WTC11 (cell line): ENCODE results near the gene ADGRB3. TPM values are rescaled to one million over a fixed set of nuclear protein-coding genes. Genes with fewer than 3 reads are reported as not detected.

Experiments
- ATAC-seq: fragments of 200-7000 bp; cut with Tn5 transposase; 2 replicates; pipeline ENCODE4 v1.10.0; 2021; ENCODE audit warnings: mild to moderate bottlenecking, moderate library complexity
- CTCF ChIA-PET: fragments of 300-600 bp; sonication (Branson Sonifier 250); formaldehyde crosslinking; loops from one replicate; lab custom pipeline; 2021; ENCODE audit warnings: antibody characterized with exemption; lab: Charles Lee
- POLR2A ChIA-PET: fragments of 350-600 bp; sonication (Branson Sonifier 250); formaldehyde crosslinking; loops from one replicate; lab custom pipeline; 2021; ENCODE audit warnings: antibody characterized with exemption; lab: Charles Lee
- DNase-seq: peaks from one replicate; pipeline ENCODE4 v3.0.0; 2021; ENCODE audit warnings: low spot score
- H3K27ac Mint-ChIP-seq: 2 replicates; pipeline ENCODE4 v1.8.0; 2021; ENCODE audit warnings: mixed read lengths
- H3K27me3 Mint-ChIP-seq: 2 replicates; pipeline ENCODE4 v1.8.0; 2021; ENCODE audit warnings: low read depth, mild to moderate bottlenecking, moderate library complexity, mixed read lengths
- H3K36me3 Mint-ChIP-seq: 2 replicates; pipeline ENCODE4 v1.8.0; 2021; ENCODE audit warnings: mixed read lengths
- H3K4me1 Mint-ChIP-seq: 2 replicates; pipeline ENCODE4 v1.8.0; 2022; ENCODE audit warnings: mixed read lengths
- H3K4me3 Mint-ChIP-seq: 2 replicates; pipeline ENCODE4 v1.8.0; 2021; ENCODE audit warnings: mild to moderate bottlenecking, moderate library complexity, mixed read lengths
- H3K9me3 Mint-ChIP-seq: 2 replicates; pipeline ENCODE4 v1.8.0; 2021; ENCODE audit warnings: mixed read lengths
- ELF4 ChIP-seq: sonication (generic); formaldehyde crosslinking; IDR thresholded peaks from 2 replicates; pipeline ENCODE4 v1.8.1; 2022; ENCODE audit warnings: low read depth, mild to moderate bottlenecking, moderate library complexity, missing genetic modification reagents
- FOXK1 ChIP-seq: sonication (generic); formaldehyde crosslinking; IDR thresholded peaks from 2 replicates; pipeline ENCODE4 v1.8.0; 2022; ENCODE audit warnings: mild to moderate bottlenecking, moderate library complexity, missing genetic modification reagents
- HMGA2 ChIP-seq: fragments of 250-450 bp; sonication (Bioruptor Pico); IDR thresholded peaks from 2 replicates; pipeline ENCODE4 v1.4.0; 2021; ENCODE audit warnings: mild to moderate bottlenecking, moderate library complexity
- IRF2 ChIP-seq: sonication (generic); formaldehyde crosslinking; IDR thresholded peaks from 2 replicates; pipeline ENCODE4 v1.8.0; 2022; ENCODE audit warnings: low read depth, missing genetic modification reagents, borderline replicate concordance
- NR2C2 ChIP-seq: sonication (generic); formaldehyde crosslinking; IDR thresholded peaks from 2 replicates; pipeline ENCODE4 v1.8.0; 2022; ENCODE audit warnings: mild to moderate bottlenecking, missing genetic modification reagents
- RELA ChIP-seq: sonication (generic); formaldehyde crosslinking; IDR thresholded peaks from 2 replicates; pipeline ENCODE4 v1.8.1; 2022; ENCODE audit warnings: missing genetic modification reagents, mild to moderate bottlenecking, borderline replicate concordance
- RORB ChIP-seq: fragments of 250-450 bp; sonication (Bioruptor Pico); IDR thresholded peaks from 2 replicates; pipeline ENCODE4 v1.9.0; 2021; ENCODE audit warnings: mild to moderate bottlenecking
- SOX15 ChIP-seq: fragments of 250-450 bp; sonication (Bioruptor Pico); IDR thresholded peaks from 2 replicates; pipeline ENCODE4 v1.9.0; 2021; ENCODE audit warnings: mild to moderate bottlenecking
- TCF7 ChIP-seq: sonication (generic); formaldehyde crosslinking; IDR thresholded peaks from 2 replicates; pipeline ENCODE4 v1.8.0; 2022; ENCODE audit warnings: mild to moderate bottlenecking, low read depth, missing genetic modification reagents, moderate library complexity
- ZNF219 ChIP-seq: sonication (generic); formaldehyde crosslinking; IDR thresholded peaks from 2 replicates; pipeline ENCODE4 v1.8.0; 2023; ENCODE audit warnings: missing genetic modification reagents, mild to moderate bottlenecking, borderline replicate concordance
- total RNA-seq: library from RNA; stranded (reverse); gene quantifications from 3 replicates; pipeline ENCODE4 v1.2.3, GENCODE V29; 2021
- TF ChIP-seq, protein P1 (sequence below): sonication (generic); formaldehyde crosslinking; IDR thresholded peaks from 2 replicates; pipeline ENCODE4 v1.8.1; 2023; ENCODE audit warnings: mild to moderate bottlenecking, missing genetic modification reagents, borderline replicate concordance
- TF ChIP-seq, protein P2 (sequence below): fragments of 250-450 bp; sonication (Bioruptor Pico); IDR thresholded peaks from 2 replicates; pipeline ENCODE4 v1.9.0; 2021; ENCODE audit warnings: moderate library complexity, mild to moderate bottlenecking, inconsistent platforms, borderline replicate concordance
- TF ChIP-seq, protein P3 (sequence below): sonication (generic); formaldehyde crosslinking; IDR thresholded peaks from 2 replicates; pipeline ENCODE4 v1.8.0; 2022; ENCODE audit warnings: missing genetic modification reagents
- TF ChIP-seq, protein P4 (sequence below): sonication (generic); formaldehyde crosslinking; IDR thresholded peaks from 2 replicates; pipeline ENCODE4 v1.8.0; 2022; ENCODE audit warnings: mild to moderate bottlenecking, missing genetic modification reagents
- TF ChIP-seq, protein P5 (sequence below): sonication (generic); formaldehyde crosslinking; IDR thresholded peaks from 2 replicates; pipeline ENCODE4 v1.8.0; 2023; ENCODE audit warnings: missing genetic modification reagents, mild to moderate bottlenecking, borderline replicate concordance
- TF ChIP-seq, protein P6 (sequence below): sonication (generic); formaldehyde crosslinking; conservative IDR thresholded peaks from 2 replicates; pipeline ENCODE4 v1.8.1; 2023; ENCODE audit warnings: mild to moderate bottlenecking, low read depth, missing genetic modification reagents, moderate library complexity

Gene ADGRB3
- total RNA-seq, 1 experiment from 2014 or later = 1.9 TPM

DNA sequence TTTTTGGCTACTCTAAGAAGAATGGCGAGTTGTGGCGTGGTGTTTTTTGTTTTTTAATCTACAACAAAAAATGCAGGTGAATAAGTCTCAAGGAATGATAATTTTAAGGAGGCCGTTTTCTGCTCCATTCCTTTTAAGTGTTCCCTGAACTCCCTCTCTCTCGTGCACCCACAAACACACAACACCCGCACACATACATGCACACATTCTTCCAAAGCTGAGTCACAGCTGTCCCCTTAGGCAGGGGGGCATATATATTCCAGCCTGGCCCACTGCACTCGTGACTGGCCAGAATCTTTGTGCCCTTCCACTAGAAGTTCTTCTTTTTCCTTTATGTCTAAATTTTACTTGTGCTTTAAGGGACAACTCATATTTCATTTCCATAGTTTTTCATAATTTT is 756.0 kb downstream of the ADGRB3 start:
- Mint-ChIP-seq H3K27me3 (no peaks in the 10 kb centered on the region), H3K4me1 (peaks cover 4% of the 10 kb centered on the region), H3K27ac (no peak overlapping the region), H3K9me3 (no peaks in the 10 kb centered on the region), H3K4me3 (no peak overlapping the region), H3K36me3 (no peaks in the 10 kb centered on the region)
- DNase-seq (no peak), ATAC-seq (no peak)
- TF ChIP-seq NR2C2 (CRISPR knock-in tag) = no peak
- TF ChIP-seq HMGA2 = no peak
- no peak for TF ChIP-seq RORB
- no peak for TF ChIP-seq TCF7 (CRISPR knock-in tag)
- no peak for TF ChIP-seq ELF4 (CRISPR knock-in tag)
- TF ChIP-seq, protein P1, sequence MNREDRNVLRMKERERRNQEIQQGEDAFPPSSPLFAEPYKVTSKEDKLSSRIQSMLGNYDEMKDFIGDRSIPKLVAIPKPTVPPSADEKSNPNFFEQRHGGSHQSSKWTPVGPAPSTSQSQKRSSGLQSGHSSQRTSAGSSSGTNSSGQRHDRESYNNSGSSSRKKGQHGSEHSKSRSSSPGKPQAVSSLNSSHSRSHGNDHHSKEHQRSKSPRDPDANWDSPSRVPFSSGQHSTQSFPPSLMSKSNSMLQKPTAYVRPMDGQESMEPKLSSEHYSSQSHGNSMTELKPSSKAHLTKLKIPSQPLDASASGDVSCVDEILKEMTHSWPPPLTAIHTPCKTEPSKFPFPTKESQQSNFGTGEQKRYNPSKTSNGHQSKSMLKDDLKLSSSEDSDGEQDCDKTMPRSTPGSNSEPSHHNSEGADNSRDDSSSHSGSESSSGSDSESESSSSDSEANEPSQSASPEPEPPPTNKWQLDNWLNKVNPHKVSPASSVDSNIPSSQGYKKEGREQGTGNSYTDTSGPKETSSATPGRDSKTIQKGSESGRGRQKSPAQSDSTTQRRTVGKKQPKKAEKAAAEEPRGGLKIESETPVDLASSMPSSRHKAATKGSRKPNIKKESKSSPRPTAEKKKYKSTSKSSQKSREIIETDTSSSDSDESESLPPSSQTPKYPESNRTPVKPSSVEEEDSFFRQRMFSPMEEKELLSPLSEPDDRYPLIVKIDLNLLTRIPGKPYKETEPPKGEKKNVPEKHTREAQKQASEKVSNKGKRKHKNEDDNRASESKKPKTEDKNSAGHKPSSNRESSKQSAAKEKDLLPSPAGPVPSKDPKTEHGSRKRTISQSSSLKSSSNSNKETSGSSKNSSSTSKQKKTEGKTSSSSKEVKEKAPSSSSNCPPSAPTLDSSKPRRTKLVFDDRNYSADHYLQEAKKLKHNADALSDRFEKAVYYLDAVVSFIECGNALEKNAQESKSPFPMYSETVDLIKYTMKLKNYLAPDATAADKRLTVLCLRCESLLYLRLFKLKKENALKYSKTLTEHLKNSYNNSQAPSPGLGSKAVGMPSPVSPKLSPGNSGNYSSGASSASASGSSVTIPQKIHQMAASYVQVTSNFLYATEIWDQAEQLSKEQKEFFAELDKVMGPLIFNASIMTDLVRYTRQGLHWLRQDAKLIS (CRISPR knock-in tag) = no peak
- no peak for TF ChIP-seq IRF2
- no peak for TF ChIP-seq ZNF219 (CRISPR knock-in tag)
- no peak for TF ChIP-seq FOXK1
- TF ChIP-seq, protein P2, sequence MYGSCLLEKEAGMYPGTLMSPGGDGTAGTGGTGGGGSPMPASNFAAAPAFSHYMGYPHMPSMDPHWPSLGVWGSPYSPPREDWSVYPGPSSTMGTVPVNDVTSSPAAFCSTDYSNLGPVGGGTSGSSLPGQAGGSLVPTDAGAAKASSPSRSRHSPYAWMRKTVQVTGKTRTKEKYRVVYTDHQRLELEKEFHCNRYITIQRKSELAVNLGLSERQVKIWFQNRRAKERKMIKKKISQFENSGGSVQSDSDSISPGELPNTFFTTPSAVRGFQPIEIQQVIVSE (CRISPR knock-in tag) = no peak
- TF ChIP-seq, protein P3, sequence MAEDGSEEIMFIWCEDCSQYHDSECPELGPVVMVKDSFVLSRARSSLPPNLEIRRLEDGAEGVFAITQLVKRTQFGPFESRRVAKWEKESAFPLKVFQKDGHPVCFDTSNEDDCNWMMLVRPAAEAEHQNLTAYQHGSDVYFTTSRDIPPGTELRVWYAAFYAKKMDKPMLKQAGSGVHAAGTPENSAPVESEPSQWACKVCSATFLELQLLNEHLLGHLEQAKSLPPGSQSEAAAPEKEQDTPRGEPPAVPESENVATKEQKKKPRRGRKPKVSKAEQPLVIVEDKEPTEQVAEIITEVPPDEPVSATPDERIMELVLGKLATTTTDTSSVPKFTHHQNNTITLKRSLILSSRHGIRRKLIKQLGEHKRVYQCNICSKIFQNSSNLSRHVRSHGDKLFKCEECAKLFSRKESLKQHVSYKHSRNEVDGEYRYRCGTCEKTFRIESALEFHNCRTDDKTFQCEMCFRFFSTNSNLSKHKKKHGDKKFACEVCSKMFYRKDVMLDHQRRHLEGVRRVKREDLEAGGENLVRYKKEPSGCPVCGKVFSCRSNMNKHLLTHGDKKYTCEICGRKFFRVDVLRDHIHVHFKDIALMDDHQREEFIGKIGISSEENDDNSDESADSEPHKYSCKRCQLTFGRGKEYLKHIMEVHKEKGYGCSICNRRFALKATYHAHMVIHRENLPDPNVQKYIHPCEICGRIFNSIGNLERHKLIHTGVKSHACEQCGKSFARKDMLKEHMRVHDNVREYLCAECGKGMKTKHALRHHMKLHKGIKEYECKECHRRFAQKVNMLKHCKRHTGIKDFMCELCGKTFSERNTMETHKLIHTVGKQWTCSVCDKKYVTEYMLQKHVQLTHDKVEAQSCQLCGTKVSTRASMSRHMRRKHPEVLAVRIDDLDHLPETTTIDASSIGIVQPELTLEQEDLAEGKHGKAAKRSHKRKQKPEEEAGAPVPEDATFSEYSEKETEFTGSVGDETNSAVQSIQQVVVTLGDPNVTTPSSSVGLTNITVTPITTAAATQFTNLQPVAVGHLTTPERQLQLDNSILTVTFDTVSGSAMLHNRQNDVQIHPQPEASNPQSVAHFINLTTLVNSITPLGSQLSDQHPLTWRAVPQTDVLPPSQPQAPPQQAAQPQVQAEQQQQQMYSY = no peak
- TF ChIP-seq, protein P4, sequence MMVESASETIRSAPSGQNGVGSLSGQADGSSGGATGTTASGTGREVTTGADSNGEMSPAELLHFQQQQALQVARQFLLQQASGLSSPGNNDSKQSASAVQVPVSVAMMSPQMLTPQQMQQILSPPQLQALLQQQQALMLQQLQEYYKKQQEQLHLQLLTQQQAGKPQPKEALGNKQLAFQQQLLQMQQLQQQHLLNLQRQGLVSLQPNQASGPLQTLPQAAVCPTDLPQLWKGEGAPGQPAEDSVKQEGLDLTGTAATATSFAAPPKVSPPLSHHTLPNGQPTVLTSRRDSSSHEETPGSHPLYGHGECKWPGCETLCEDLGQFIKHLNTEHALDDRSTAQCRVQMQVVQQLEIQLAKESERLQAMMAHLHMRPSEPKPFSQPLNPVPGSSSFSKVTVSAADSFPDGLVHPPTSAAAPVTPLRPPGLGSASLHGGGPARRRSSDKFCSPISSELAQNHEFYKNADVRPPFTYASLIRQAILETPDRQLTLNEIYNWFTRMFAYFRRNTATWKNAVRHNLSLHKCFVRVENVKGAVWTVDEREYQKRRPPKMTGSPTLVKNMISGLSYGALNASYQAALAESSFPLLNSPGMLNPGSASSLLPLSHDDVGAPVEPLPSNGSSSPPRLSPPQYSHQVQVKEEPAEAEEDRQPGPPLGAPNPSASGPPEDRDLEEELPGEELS (CRISPR knock-in tag) = no peak
- ChIA-PET POLR2A (no interaction called here), CTCF (no interaction called here)

DNA sequence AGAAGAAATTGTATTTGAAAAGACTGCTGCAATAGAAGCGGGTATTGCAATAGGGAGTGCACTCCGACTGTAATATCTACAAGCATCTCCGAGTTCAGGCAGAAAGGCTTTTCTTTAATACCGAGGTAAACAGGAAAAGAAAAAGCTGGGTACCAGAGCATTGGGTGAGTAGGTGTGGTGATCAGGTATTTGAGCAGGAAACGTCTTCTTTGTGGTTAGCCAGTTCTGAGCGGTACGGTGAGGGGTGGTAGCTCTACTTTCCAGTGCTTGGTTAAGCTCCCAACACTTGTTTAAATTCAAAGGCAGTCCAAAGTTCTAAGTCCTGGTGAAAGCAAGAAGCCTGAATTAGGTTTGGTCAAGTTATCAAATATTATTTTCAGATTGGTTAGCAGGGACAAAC is 757.7 kb downstream of the ADGRB3 start:
- Mint-ChIP-seq H3K4me3 (no peak overlapping the region), H3K4me1 (peaks cover 4% of the 10 kb centered on the region), H3K27ac (no peak overlapping the region), H3K27me3 (no peaks in the 10 kb centered on the region), H3K9me3 (no peaks in the 10 kb centered on the region), H3K36me3 (no peaks in the 10 kb centered on the region)
- ATAC-seq (no peak), DNase-seq (no peak)
- CTCF ChIA-PET = no interaction called here
- POLR2A ChIA-PET = no interaction called here
- no peak for TF ChIP-seq NR2C2 (CRISPR knock-in tag)
- no peak for TF ChIP-seq SOX15
- TF ChIP-seq, protein P5, sequence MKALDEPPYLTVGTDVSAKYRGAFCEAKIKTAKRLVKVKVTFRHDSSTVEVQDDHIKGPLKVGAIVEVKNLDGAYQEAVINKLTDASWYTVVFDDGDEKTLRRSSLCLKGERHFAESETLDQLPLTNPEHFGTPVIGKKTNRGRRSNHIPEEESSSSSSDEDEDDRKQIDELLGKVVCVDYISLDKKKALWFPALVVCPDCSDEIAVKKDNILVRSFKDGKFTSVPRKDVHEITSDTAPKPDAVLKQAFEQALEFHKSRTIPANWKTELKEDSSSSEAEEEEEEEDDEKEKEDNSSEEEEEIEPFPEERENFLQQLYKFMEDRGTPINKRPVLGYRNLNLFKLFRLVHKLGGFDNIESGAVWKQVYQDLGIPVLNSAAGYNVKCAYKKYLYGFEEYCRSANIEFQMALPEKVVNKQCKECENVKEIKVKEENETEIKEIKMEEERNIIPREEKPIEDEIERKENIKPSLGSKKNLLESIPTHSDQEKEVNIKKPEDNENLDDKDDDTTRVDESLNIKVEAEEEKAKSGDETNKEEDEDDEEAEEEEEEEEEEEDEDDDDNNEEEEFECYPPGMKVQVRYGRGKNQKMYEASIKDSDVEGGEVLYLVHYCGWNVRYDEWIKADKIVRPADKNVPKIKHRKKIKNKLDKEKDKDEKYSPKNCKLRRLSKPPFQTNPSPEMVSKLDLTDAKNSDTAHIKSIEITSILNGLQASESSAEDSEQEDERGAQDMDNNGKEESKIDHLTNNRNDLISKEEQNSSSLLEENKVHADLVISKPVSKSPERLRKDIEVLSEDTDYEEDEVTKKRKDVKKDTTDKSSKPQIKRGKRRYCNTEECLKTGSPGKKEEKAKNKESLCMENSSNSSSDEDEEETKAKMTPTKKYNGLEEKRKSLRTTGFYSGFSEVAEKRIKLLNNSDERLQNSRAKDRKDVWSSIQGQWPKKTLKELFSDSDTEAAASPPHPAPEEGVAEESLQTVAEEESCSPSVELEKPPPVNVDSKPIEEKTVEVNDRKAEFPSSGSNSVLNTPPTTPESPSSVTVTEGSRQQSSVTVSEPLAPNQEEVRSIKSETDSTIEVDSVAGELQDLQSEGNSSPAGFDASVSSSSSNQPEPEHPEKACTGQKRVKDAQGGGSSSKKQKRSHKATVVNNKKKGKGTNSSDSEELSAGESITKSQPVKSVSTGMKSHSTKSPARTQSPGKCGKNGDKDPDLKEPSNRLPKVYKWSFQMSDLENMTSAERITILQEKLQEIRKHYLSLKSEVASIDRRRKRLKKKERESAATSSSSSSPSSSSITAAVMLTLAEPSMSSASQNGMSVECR (CRISPR knock-in tag) = no peak
- TF ChIP-seq, protein P6, sequence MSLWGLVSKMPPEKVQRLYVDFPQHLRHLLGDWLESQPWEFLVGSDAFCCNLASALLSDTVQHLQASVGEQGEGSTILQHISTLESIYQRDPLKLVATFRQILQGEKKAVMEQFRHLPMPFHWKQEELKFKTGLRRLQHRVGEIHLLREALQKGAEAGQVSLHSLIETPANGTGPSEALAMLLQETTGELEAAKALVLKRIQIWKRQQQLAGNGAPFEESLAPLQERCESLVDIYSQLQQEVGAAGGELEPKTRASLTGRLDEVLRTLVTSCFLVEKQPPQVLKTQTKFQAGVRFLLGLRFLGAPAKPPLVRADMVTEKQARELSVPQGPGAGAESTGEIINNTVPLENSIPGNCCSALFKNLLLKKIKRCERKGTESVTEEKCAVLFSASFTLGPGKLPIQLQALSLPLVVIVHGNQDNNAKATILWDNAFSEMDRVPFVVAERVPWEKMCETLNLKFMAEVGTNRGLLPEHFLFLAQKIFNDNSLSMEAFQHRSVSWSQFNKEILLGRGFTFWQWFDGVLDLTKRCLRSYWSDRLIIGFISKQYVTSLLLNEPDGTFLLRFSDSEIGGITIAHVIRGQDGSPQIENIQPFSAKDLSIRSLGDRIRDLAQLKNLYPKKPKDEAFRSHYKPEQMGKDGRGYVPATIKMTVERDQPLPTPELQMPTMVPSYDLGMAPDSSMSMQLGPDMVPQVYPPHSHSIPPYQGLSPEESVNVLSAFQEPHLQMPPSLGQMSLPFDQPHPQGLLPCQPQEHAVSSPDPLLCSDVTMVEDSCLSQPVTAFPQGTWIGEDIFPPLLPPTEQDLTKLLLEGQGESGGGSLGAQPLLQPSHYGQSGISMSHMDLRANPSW = no peak
- TF ChIP-seq TCF7 (CRISPR knock-in tag) = no peak
- TF ChIP-seq RELA (CRISPR knock-in tag) = no peak
